Activated CD4-positive, alpha-beta T cell treated with anti-CD3 and anti-CD28 coated beads, Interleukin-2, amount 10 ng/mL, durations not matched to agents 24 days and 14 days (primary cell): Measurements from ENCODE around the gene AGBL1. TPM values are rescaled to one million over a fixed set of nuclear protein-coding genes. Genes with fewer than 3 reads are reported as not detected.

Experiments used
- DNase-seq: peaks from one replicate; pipeline ENCODE4 v3.0.0; 2022
- H3K27ac Mint-ChIP-seq: one replicate; pipeline ENCODE4 v1.8.0; 2022; ENCODE audit warnings: mild to moderate bottlenecking, mixed read lengths
- H3K27me3 Mint-ChIP-seq: one replicate; pipeline ENCODE4 v1.8.0; 2022; ENCODE audit warnings: mixed read lengths
- H3K36me3 Mint-ChIP-seq: one replicate; pipeline ENCODE4 v1.8.0; 2022; ENCODE audit warnings: low read depth, mild to moderate bottlenecking, mixed read lengths
- H3K4me1 Mint-ChIP-seq: one replicate; pipeline ENCODE4 v1.8.0; 2021; ENCODE audit warnings: mixed read lengths
- H3K4me3 Mint-ChIP-seq: one replicate; pipeline ENCODE4 v1.8.0; 2022; ENCODE audit warnings: mild to moderate bottlenecking, moderate library complexity, mixed read lengths
- H3K9me3 Mint-ChIP-seq: one replicate; pipeline ENCODE4 v1.8.0; 2021; ENCODE audit warnings: mixed read lengths
- intact Hi-C: fragments of 100-400 bp; cut with micrococcal nuclease; formaldehyde crosslinking; loops from one replicate; pipeline ENCODE4 v1.15.1; 2023
- total RNA-seq: library from RNA; stranded (reverse); gene quantifications from 2 replicates; pipeline ENCODE4 v1.2.3, GENCODE V29; 2022

The AGBL1 gene
- total RNA-seq = not detected in 2 replicates

DNA sequence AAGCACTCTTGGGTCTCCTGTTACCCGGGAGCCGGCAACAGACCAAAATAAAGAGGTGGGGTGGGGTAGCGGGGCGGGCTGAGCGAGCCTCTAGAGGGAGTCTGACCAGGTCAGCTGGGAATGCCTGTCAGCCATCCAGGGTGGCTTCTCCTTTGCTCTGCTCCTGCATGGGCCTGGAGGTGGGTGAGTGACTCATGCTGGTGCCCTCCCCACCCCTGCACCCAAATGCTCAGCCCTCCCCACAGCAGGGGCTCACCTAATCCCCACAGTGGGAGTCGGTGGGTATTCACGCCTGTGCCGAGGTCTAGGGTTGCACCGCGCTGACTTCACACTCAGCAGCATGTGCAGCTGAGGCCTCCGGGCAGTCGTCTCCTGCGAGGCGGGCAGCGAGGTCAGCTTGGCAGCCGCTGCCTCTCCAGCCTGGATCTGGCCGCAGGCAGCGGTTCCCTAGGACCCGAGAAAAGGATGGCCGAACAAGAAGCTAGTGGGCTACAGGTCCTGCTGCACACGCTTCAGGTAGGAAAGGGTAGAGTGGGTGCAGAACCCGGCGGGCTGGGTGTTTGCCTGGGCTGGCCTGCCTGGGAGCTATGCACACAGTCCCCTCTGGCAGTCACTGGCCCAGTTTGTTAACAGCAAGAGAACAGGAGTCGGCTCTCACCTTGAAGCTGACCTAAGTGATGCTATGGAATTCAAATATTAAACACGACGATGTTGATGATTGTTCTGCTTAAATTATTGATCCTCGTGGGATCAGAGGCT lies at the start of gene AGBL1:
TSS of gene AGBL1 (plus strand) at position 364 of the 759 bp plus-strand sequence.
- intact Hi-C loops = loop anchor here (10.0 kb wide), 1 partner anchor 65 kb away; no protein-coding TSS in a partner anchor
- no peaks in the 10 kb centered on the region for H3K36me3 Mint-ChIP-seq
- peaks cover 6% of the 10 kb centered on the region for H3K27me3 Mint-ChIP-seq
- H3K9me3 Mint-ChIP-seq = no peaks in the 10 kb centered on the region
- no peak within 1 kb of the TSS for H3K4me3 Mint-ChIP-seq
- H3K27ac Mint-ChIP-seq = no peak within 1 kb of the TSS
- H3K4me1 Mint-ChIP-seq = peaks cover 3% of the 10 kb centered on the region
- peak; percentile 34 for DNase-seq

DNA sequence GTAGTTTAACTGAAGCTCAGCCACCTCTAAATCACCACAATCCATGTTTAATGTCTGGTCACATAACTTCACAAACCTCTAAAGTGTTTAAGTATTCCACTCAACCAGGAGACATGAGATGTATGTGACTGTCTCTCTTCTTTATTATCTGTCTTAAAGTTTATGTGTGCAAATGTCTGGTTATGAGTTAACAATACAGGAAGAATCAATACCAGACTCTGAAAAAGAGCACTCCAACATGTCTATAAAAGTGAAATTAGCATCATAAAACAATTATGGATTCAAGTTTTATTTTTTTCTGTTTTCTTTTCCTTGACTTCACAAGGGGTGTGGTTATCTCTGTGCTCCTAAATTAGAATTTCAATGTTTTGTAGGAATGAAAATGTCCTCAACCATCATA lies 44.8 kb upstream of the AGBL1 start:
- no peak overlapping the region for H3K4me3 Mint-ChIP-seq
- H3K9me3 Mint-ChIP-seq = no peaks in the 10 kb centered on the region
- H3K27me3 Mint-ChIP-seq = peaks cover 5% of the 10 kb centered on the region
- H3K27ac Mint-ChIP-seq = no peak overlapping the region
- no peak for DNase-seq
- H3K36me3 Mint-ChIP-seq = no peaks in the 10 kb centered on the region
- H3K4me1 Mint-ChIP-seq = no peaks in the 10 kb centered on the region
- intact Hi-C loops = no loop called here

DNA sequence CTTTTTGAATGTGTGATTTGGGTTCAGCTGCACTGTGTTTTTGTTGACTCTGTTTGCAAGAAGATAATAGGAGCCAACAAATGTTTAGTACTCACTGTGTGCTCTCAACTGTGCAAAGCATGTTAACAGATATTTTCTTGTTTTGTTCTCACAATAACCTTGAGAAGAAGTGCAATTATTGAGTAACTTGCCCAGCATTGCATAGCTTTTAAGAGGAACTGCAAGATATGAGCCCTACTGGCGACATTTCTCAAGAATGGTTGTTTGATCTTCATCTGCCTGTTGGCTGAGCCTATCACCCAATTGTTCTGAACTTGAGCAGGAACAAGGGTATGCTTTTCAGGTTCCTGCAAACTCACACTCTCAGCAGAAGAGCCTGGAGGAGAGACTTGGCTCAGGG lies 43.4 kb upstream of the AGBL1 start:
- H3K27me3 Mint-ChIP-seq = peaks cover 5% of the 10 kb centered on the region
- no peaks in the 10 kb centered on the region for H3K9me3 Mint-ChIP-seq
- intact Hi-C loops = no loop called here
- no peaks in the 10 kb centered on the region for H3K36me3 Mint-ChIP-seq
- H3K4me1 Mint-ChIP-seq = no peaks in the 10 kb centered on the region
- H3K4me3 Mint-ChIP-seq = no peak overlapping the region
- no peak overlapping the region for H3K27ac Mint-ChIP-seq
- no peak for DNase-seq

DNA sequence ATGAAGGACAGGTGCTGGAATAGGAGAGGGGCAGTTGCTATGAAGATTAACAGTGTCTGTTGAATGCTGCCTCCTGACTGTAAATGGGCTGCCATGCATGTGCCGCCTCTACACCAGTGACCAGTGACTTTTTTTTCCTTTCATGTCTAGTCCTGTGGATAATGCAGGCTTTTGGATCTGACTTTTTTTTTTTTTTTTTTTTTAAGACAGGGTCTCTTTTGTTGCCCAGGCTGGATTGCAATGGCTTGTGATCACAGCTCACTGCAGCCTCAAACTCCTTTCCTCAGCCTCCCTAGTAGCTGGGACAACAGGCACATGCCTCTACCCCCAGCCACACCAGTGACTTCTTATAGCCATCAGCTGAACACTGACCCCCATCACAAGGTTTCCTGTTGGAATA lies 41.2 kb upstream of the AGBL1 start:
- DNase-seq = no peak
- H3K27me3 Mint-ChIP-seq = peaks cover 7% of the 10 kb centered on the region
- H3K4me3 Mint-ChIP-seq = no peak overlapping the region
- no peaks in the 10 kb centered on the region for H3K36me3 Mint-ChIP-seq
- no peaks in the 10 kb centered on the region for H3K9me3 Mint-ChIP-seq
- intact Hi-C loops = no loop called here
- no peak overlapping the region for H3K27ac Mint-ChIP-seq
- no peaks in the 10 kb centered on the region for H3K4me1 Mint-ChIP-seq

DNA sequence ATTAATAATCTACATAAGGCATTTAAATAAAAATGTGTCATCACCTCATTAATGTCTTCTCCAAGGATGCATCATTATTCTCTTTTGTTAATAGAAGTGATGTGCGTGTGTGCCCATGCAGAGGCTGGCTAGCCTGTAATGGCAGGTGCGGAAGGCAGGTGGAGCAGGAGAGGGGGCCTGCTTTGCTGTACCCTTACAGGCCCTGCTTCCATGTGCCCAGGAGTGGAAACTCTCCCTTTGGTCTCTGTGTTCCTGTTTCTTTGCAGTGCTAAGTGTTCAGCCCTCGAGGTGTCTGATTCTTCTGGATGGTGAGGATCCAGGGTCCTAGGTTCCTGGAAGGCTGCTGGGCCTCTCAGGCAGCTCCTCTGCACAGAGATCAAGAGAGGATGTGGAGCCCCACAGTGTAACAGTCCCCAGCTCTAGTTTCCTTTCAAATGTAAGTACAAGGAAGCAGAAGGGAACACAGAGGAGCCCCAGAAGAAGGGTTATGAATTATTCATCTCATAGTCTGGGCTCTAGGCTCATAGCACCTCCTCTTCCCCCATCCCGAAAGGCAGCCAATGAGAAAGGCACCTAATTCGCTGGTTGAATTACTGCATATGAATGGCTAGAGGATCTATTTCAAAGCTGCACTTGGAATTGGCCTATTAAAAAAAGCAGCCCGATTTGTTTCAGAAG lies 39.2 kb upstream of the AGBL1 start:
- Mint-ChIP-seq H3K36me3 (no peaks in the 10 kb centered on the region), H3K9me3 (no peaks in the 10 kb centered on the region), H3K4me3 (no peak overlapping the region), H3K27ac (no peak overlapping the region), H3K4me1 (no peaks in the 10 kb centered on the region), H3K27me3 (peaks cover 8% of the 10 kb centered on the region)
- intact Hi-C loops = no loop called here
- DNase-seq = no peak

DNA sequence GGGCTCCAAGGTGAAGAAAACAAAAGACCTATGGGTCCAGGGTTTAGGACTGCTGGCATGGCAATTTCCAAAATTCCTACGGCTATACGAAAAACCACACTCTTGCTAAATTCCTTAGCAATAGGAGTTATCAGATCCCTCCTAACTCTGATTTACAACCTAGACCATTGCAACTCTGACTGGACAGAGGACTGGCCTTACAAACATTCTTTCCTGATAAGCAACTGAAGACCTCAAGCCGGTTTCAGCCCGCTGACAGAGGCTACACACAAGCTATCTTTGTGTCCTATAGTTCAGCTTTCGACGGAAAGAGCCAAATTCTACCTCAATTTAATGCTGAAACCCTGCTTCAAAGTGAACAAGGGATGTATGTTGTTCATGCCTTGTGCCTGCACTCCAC lies 38.3 kb upstream of the AGBL1 start:
- Mint-ChIP-seq H3K4me1 (no peaks in the 10 kb centered on the region), H3K4me3 (no peak overlapping the region), H3K9me3 (no peaks in the 10 kb centered on the region), H3K27me3 (peaks cover 8% of the 10 kb centered on the region), H3K27ac (no peak overlapping the region), H3K36me3 (no peaks in the 10 kb centered on the region)
- DNase-seq = no peak
- intact Hi-C loops = no loop called here

DNA sequence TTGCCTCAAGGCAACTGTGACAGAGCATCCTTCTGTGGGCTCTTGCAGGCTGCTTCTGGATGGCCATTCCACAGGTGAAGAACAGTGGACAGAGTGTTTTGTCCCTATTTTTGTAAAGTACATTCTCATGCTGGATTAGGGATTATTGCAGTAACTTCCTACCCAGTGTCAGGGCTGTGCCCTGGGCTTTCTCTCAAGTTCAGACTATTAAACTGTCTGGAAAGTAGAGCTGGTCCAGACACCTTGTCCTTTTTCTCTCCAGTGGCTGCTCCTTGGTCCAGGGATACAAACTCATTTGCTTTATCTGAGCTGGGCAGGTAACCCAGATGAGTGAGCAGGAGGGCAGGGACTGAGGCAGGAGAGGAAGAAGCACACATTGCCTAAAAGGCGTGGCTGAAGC lies 37.4 kb upstream of the AGBL1 start:
- no peaks in the 10 kb centered on the region for H3K4me1 Mint-ChIP-seq
- intact Hi-C loops = no loop called here
- no peak overlapping the region for H3K27ac Mint-ChIP-seq
- no peak for DNase-seq
- peaks cover 8% of the 10 kb centered on the region for H3K27me3 Mint-ChIP-seq
- no peaks in the 10 kb centered on the region for H3K36me3 Mint-ChIP-seq
- H3K9me3 Mint-ChIP-seq = no peaks in the 10 kb centered on the region
- no peak overlapping the region for H3K4me3 Mint-ChIP-seq

DNA sequence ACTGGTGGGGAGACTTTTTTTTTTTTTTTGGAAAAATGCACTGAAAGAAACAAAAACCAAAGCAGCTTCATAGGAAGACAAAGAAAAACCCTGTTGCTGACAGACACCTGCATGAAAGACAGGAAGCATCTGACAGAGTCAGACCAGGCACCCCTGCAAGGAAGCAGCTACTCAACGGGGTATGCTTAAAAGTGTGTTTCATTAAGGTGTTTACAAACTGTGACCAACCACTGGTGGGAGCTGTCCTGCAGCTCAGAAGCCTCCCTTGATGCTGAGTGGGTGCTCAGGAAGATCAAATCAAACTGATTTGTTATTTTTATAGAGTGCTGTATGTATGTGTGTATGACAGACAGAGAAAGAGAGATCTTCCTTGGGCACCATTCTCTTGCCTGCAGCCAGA lies 34.7 kb upstream of the AGBL1 start:
- no peaks in the 10 kb centered on the region for H3K4me1 Mint-ChIP-seq
- no peak overlapping the region for H3K27ac Mint-ChIP-seq
- H3K4me3 Mint-ChIP-seq = no peak overlapping the region
- no peaks in the 10 kb centered on the region for H3K9me3 Mint-ChIP-seq
- intact Hi-C loops = no loop called here
- H3K36me3 Mint-ChIP-seq = no peaks in the 10 kb centered on the region
- H3K27me3 Mint-ChIP-seq = peaks cover 5% of the 10 kb centered on the region
- no peak for DNase-seq

DNA sequence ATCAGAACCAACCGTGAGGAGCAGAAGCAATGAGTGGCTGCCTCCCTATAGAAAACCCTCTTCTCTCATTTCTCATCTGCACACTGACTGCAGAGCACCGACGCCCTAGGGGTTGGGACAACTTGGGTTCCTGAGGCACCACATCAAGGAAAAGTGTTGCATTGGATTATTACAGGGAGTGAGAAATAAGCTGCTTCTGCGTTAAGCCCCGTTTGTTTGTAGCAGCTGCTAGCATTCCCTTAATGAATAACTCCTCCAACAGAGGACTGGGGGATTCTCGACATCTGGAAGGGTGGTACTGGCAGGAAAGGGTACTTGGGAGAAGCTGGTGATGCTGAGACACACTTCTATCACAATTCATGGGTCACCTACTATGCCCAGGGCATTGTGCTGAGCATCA lies 25.3 kb upstream of the AGBL1 start:
- intact Hi-C loops = no loop called here
- Mint-ChIP-seq H3K36me3 (no peaks in the 10 kb centered on the region), H3K9me3 (no peaks in the 10 kb centered on the region), H3K27ac (no peak overlapping the region), H3K4me3 (no peak overlapping the region), H3K4me1 (no peaks in the 10 kb centered on the region), H3K27me3 (no peaks in the 10 kb centered on the region)
- no peak for DNase-seq

DNA sequence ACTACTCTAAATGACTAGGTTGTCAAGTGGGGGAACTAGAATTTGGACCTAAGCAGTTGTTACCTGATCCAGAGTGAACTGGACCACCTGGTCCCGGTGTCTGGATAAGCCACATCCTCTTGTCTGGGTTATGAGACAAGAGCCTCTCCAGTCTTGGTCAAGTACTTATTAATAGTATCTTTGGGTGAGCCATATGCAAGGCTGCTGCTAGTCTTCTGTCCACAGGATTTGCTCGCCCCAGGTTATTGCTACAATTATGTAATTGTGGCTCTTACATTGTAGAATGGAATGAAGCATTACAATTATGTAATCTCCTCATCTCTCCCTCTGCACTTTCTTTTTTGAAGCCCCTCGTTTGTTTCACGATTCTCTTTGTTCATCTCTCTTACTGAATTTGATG lies 24.0 kb upstream of the AGBL1 start:
- Mint-ChIP-seq H3K36me3 (no peaks in the 10 kb centered on the region), H3K4me3 (no peak overlapping the region), H3K4me1 (no peaks in the 10 kb centered on the region), H3K27ac (no peak overlapping the region), H3K27me3 (no peaks in the 10 kb centered on the region), H3K9me3 (no peaks in the 10 kb centered on the region)
- intact Hi-C loops = no loop called here
- no peak for DNase-seq

DNA sequence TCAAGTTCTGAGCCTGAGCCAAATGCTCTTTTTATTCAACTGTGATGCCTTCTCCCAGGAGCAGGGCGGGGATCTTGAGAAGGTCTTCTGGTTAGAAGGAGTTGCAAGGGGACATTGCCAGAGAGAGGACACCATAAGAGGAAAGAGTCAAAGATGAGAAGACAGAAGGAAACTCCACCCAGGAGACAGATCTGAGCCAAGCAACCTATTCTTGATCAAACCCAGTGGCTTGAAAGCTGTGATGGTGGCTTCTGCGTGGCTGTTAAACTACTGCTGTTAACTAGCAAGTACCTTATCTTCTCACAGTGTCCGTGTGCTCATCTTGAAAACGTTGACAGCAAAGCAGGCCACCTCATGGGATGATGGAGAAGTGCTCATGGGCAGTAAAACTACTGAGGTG lies 19.8 kb upstream of the AGBL1 start:
- Mint-ChIP-seq H3K27ac (no peak overlapping the region), H3K27me3 (no peaks in the 10 kb centered on the region), H3K4me3 (no peak overlapping the region), H3K36me3 (no peaks in the 10 kb centered on the region), H3K4me1 (no peaks in the 10 kb centered on the region), H3K9me3 (no peaks in the 10 kb centered on the region)
- no peak for DNase-seq
- intact Hi-C loops = no loop called here

DNA sequence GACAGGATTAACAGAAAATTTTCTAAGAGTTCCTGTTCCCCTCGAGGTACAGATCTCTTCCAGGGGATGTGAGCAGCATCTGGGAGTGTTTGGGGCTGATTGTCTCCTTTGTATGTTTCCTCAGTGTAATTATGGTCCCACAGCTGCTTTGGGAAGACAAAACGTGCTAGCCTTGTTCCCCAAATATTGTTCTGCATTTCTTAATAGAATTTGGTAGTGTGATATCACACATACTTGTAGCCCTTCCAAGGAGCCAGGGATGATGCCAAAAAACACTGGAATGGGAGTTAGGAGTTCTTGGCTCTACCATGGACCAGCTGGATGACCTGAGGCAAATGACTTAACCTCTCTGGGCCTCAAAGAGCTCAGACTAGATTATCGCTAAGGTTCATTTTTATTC lies 19.0 kb upstream of the AGBL1 start:
- H3K27me3 Mint-ChIP-seq = no peaks in the 10 kb centered on the region
- no peak overlapping the region for H3K27ac Mint-ChIP-seq
- H3K36me3 Mint-ChIP-seq = no peaks in the 10 kb centered on the region
- H3K4me1 Mint-ChIP-seq = no peaks in the 10 kb centered on the region
- intact Hi-C loops = no loop called here
- no peaks in the 10 kb centered on the region for H3K9me3 Mint-ChIP-seq
- DNase-seq = no peak
- no peak overlapping the region for H3K4me3 Mint-ChIP-seq

DNA sequence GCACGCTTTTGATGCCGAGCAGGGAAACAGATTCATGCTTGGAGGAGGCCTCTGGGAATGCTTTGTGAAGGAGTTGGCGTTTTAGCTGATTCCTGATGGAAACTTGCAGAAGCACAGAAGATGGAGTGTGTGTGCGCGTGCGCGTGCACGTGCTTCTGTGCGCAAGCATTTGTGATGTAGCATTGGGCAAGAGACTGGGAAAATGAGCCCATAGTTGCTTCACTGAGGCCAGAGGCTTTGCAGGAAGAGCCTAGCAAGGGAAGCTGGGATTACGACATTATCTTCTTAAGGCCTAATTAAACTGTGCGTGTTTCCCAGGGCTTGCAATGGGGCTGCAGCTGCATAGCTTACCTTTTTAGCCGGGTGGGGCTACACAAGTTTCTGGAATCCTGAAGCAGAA lies 18.1 kb upstream of the AGBL1 start:
- intact Hi-C loops = no loop called here
- H3K4me1 Mint-ChIP-seq = no peaks in the 10 kb centered on the region
- no peak overlapping the region for H3K4me3 Mint-ChIP-seq
- H3K27me3 Mint-ChIP-seq = no peaks in the 10 kb centered on the region
- H3K27ac Mint-ChIP-seq = no peak overlapping the region
- H3K36me3 Mint-ChIP-seq = no peaks in the 10 kb centered on the region
- no peak for DNase-seq
- H3K9me3 Mint-ChIP-seq = no peaks in the 10 kb centered on the region

DNA sequence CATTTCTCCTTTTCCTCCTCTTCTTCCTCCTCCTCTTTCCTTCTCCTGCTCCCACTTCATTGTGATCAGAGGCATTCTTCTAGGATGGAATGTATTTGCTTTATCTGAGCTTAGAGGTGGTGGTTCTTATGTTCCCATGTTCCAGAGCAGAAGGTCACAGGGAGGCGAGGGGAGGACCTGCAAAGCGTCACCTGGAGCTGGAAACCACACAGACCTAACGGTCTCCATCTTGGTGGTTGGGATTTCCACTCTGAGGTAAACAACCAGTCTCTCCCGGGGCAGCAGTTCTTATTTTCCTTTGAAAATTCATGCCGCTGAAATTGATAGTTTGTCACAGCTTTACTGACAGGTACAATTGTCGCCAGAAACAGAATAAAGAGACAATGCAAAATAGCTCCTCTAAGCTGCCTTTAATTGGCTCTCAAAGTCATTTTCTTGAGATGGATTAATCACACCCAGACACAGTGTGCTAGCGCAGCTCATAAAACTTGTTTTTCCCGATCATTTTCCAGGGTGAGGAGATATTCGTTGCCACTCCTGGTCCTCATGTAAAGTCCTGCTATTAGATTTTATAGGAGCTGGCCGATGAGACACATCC lies 16.9 kb upstream of the AGBL1 start:
- Mint-ChIP-seq H3K36me3 (no peaks in the 10 kb centered on the region), H3K9me3 (no peaks in the 10 kb centered on the region), H3K27ac (no peak overlapping the region), H3K27me3 (no peaks in the 10 kb centered on the region), H3K4me3 (no peak overlapping the region), H3K4me1 (no peaks in the 10 kb centered on the region)
- DNase-seq = no peak
- intact Hi-C loops = no loop called here
